ENCODE data around the gene EMILIN3. TPM values are rescaled to one million over a fixed set of nuclear protein-coding genes. Genes with fewer than 3 reads are reported as not detected.

EMILIN3 gene
- total RNA-seq, 2 experiments from 2014 or later: not detected

DNA sequence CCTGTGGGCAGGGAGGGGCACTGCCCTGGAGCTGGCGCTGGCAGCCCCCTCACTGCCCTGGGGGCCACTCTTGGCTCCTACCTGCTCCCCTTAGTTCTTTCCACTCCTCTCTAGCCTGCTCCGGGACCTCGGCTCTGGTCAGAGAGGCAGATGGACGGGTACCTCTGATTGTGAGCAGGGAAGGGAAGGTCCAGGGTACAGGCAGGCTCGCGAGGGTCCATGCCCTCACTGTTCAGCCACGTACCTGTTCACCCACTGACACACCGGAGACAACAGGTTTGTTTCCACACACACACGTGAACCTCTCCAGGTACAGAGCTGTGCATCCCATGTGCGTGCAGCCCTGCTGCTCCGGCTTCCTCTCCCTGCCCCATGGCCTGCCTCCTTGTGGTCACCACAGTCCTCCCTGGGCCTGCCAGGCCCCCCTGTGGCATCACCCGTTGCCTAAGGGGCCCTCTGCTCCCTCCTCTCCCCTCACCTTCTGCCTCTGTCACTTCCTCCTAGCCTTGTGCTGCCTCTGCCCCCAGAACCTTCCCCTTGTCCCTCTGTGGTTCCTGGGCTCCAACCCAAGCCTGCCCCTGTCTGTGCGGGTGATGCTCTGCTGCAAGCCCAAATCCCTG lies 2.3 kb downstream of the EMILIN3 start:
- no peak for TF ChIP-seq CTCF (IDR thresholded peaks at IDR 0.05)
- Mint-ChIP-seq H3K27ac (no peak overlapping the region), H3K9me3 (no peaks in the 10 kb centered on the region), H3K27me3 (peaks cover 28% of the 10 kb centered on the region), H3K4me3 (no peak overlapping the region), H3K36me3 (ENCODE audit: low read depth) (no peaks in the 10 kb centered on the region), H3K4me1 (ENCODE audit: low read depth) (peaks cover 2% of the 10 kb centered on the region)
- ChIA-PET CTCF (no interaction called here), POLR2A (no interaction called here)
- no peak for DNase-seq
- intact Hi-C loops (cut with micrococcal nuclease): no loop called here
- no peak for ATAC-seq

DNA sequence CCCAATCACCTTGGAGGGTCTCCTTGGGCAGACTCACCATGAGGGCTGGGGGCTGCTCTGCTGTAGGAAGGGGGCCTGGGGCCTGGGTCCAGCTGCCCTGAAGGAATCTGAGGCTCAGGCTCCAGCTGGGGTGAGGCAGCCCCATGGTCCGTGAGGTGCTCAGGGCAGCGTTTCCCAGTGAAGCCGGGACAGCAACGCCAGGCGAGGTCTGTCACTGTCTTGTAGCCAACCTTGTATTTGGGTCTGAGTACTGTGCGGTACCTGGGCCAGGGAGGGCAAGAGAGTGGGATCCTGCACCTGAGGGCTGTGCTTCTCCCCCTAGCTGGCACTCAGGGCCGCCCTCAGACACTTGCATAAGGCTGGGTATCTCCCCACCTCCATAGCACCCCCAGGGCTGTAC lies 3.0 kb downstream of the EMILIN3 start:
- Mint-ChIP-seq H3K27ac (no peak overlapping the region), H3K36me3 (ENCODE audit: low read depth) (no peaks in the 10 kb centered on the region), H3K4me3 (no peak overlapping the region), H3K4me1 (ENCODE audit: low read depth) (peaks cover 2% of the 10 kb centered on the region), H3K9me3 (no peaks in the 10 kb centered on the region), H3K27me3 (peaks cover 24% of the 10 kb centered on the region)
- CTCF ChIA-PET: no interaction called here
- DNase-seq (no peak), ATAC-seq (no peak)
- no peak for TF ChIP-seq CTCF (IDR thresholded peaks at IDR 0.05)
- POLR2A ChIA-PET: no interaction called here
- intact Hi-C loops (cut with micrococcal nuclease): no loop called here

DNA sequence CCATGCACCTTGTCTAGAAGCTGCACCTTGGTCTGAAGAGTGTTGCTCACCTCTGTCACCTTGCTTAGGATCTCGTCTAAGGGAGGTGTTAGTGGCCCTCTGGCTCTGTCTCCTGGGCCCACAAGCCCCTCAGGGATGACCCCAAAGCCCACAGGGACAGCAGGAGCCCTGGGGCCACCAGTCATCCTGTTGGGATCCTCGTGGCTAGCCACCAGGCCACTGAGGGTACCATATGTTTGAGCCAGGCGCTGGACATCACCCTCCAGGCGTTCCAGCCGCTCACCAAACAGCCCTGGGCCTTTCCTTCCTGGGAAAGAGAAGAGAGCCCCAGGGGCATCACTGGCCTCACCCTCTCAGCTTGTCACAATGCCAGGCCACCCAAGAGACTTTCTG lies 3.9 kb downstream of the EMILIN3 start:
- H3K27ac Mint-ChIP-seq: no peak overlapping the region
- H3K9me3 Mint-ChIP-seq: no peaks in the 10 kb centered on the region
- DNase-seq: no peak
- no peaks in the 10 kb centered on the region for H3K36me3 Mint-ChIP-seq (ENCODE audit: low read depth)
- H3K4me3 Mint-ChIP-seq: no peak overlapping the region
- H3K4me1 Mint-ChIP-seq (ENCODE audit: low read depth): peaks cover 2% of the 10 kb centered on the region
- no peak for TF ChIP-seq CTCF (IDR thresholded peaks at IDR 0.05)
- ChIA-PET POLR2A (no interaction called here), CTCF (no interaction called here)
- peaks cover 19% of the 10 kb centered on the region for H3K27me3 Mint-ChIP-seq
- no peak for ATAC-seq
- intact Hi-C loops (cut with micrococcal nuclease): no loop called here

- ChIA-PET CTCF (no interaction called here), POLR2A (no interaction called here)
- no peak for TF ChIP-seq CTCF (IDR thresholded peaks at IDR 0.05)
- no peak for DNase-seq
- intact Hi-C loops (cut with micrococcal nuclease): no loop called here
- Mint-ChIP-seq H3K27me3 (peaks cover 12% of the 10 kb centered on the region), H3K9me3 (no peaks in the 10 kb centered on the region), H3K36me3 (ENCODE audit: low read depth) (no peaks in the 10 kb centered on the region), H3K27ac (no peak overlapping the region), H3K4me1 (ENCODE audit: low read depth) (no peaks in the 10 kb centered on the region), H3K4me3 (no peak overlapping the region)
- no peak for ATAC-seq
These were observed 4.6 kb downstream of the EMILIN3 start for GRCh38 chr20:41361757-41362747.
